Measurements from ENCODE around the gene HOXD10. TPM values are rescaled to one million over a fixed set of nuclear protein-coding genes. Genes with fewer than 3 reads are reported as not detected.

HOXD10 gene
- total RNA-seq, 1 donor: 58.7 TPM

- no peak for TF ChIP-seq CTCF (IDR thresholded peaks at IDR 0.05; ENCODE audit: insufficient read depth, low read depth, low read length)
- DNase-seq (ENCODE audit: low read depth): no peak
- peak overlapping the region; percentile 63 for H3K4me3 ChIP-seq (ENCODE audit: low read depth, low read length)
These were observed 12.7 kb upstream of the HOXD10 start for GRCh38 chr2:176103742-176104315.

- H3K4me3 ChIP-seq (ENCODE audit: low read depth, low read length): peak overlapping the region; percentile 63
- peak; percentile 90 for DNase-seq (ENCODE audit: low read depth)
These were observed 12.1 kb upstream of the HOXD10 start for GRCh38 chr2:176104316-176105077.

GRCh38 chr2:176105078-176105729, 11.4 kb upstream of the HOXD10 start:
- peak overlapping the region; percentile 63 for H3K4me3 ChIP-seq (ENCODE audit: low read depth, low read length)
- TF ChIP-seq CTCF (IDR thresholded peaks at IDR 0.05; ENCODE audit: insufficient read depth, low read depth, low read length): no peak
- DNase-seq (ENCODE audit: low read depth): peak; percentile 47

More at GRCh38 chr2:176104316-176105077, 12.1 kb upstream of the HOXD10 start:
- no peak for TF ChIP-seq CTCF (IDR thresholded peaks at IDR 0.05; ENCODE audit: insufficient read depth, low read depth, low read length)

- H3K4me3 ChIP-seq (ENCODE audit: low read depth, low read length): peak overlapping the region; percentile 63
- DNase-seq (ENCODE audit: low read depth): peak; percentile 14
- no peak for TF ChIP-seq CTCF (IDR thresholded peaks at IDR 0.05; ENCODE audit: insufficient read depth, low read depth, low read length)
These were observed 10.6 kb upstream of the HOXD10 start for GRCh38 chr2:176105730-176106580.

GRCh38 chr2:176106581-176107539, 9.7 kb upstream of the HOXD10 start, which contains the start of gene HOXD11:
Gene HOXD11, plus strand, starts transcription at chr2:176107280. Its CDS starts 76 bp downstream, at chr2:176107356.
- TF ChIP-seq CTCF (IDR thresholded peaks at IDR 0.05; ENCODE audit: insufficient read depth, low read depth, low read length): no peak
- peak within 1 kb of the TSS; percentile 63 for H3K4me3 ChIP-seq (ENCODE audit: low read depth, low read length)
- peak; percentile 83 for DNase-seq (ENCODE audit: low read depth)

Measured in fibroblast of villous mesenchyme (primary cell).